Stimulated activated CD8-positive, alpha-beta memory T cell treated with anti-CD3 and anti-CD28 coated beads, Interleukin-4, amount 100 ng/mL, for 48 hours (primary cell): ENCODE measurements around the gene ATRIP.
A peak's percentile ranks its signal among the peaks of the same experiment; 100 is the strongest.
"Not testable (repeated sequence)": the region's sequence is repeated elsewhere in the genome, so short reads cannot be mapped to it uniquely, and the experiment has no call there.

ENCODE experiments used
- DNase-seq: peaks from one replicate; pipeline ENCODE4 v3.0.0-alpha.2; 2020

Gene ATRIP

DNA sequence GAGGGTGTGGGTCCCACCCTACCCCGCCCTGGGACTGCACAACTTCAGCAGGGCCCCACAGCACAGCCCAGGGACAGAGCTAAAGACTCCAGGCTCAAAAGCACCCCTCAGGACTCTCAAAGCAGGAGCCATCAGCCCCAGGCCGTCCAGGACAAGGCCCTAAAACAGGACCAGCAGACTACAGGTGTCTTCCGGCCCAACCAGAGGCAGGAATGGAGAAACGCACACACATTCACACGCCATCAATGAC, 26.1 kb downstream of the ATRIP start:
- no peak for DNase-seq

DNA sequence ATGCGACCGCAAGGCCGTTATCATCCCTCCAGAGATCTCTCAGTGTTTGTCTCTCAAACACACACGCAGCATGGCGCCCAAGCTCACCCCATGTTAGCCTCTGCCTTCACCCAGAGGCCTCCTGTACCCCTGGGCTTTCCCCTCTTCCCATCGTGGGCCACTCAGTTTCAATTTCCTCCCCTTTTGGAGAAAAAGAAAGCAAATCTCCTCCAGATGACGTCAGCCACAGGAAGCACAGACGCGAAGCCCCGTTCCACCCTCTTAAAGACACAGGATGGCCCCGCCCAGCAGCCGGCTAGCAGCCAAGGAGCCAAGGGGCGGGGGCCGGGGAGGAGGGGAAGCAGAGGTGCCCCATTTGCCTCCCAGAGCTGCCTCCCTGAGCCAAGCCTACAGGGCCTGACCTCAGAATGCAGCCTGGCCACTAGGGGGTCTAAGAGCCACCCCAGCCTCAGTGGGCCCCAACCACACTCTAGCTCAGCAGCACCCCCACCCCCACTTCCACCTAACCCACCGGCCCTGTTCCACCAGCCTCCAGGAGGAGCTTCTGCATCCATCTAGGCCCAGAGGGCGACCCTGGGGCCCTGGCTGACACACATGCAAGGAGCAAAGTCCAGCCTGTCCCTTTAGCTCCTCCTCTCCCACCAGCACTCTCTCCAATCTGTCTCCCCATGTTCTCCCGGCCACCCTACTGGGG, 26.5 kb downstream of the ATRIP start:
- DNase-seq, result peak; percentile 96

DNA sequence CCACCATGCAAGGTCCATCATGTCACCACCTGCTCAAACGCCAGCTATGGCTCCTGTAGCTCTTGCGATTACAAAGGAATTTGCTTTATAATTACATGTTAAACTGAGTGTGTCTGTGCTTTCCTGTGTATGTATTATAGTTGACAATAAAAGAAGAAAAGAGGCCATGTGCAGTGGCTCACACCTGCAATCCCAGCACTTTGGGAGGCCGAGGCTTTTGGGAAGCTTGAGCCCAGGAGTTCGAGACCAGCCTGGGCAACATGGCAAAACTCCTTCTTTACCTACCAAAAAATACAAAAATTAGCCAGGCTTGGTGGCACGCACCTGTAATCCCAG, 27.0 kb downstream of the ATRIP start:
- no peak for DNase-seq

DNA sequence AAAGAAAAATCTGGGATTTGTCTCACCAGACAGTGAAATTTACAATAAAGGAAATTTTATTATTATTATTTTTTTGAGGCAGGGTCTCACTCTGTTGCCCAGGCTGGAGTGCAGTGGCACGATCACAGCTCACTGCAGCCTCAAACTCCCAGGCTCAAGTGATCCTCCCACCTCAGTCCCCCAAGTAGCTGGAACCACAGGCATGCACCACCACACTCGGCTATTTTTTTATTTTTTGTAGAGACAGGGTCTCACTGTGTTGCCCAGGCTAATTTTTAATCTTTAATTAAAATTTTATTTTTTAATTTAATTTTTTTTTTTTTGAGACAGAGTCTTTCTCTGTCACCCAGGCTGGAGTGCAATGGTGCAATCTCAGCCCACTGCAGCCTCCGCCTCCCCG, 27.5 kb downstream of the ATRIP start:
- DNase-seq, result not testable (repeated sequence)

DNA sequence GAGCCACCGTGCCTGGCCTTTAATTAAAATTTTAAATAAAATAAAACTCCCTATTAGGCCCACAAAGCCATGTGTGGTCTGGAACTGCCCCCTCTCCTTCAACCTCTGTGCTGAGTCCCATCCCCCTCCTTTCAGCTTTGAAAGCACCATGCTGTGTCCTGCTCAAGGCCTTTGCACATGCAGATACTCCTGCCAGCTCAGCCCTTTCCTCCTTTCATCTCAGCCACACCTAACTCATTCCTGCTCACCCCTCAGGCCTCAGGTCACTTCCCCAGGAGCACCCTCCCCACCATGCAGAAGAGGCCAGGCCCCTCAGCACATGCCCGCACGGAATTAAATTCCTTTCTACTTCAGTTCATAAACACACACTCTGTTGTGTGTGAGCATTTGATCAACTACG, 28.1 kb downstream of the ATRIP start:
- DNase-seq, result no peak

DNA sequence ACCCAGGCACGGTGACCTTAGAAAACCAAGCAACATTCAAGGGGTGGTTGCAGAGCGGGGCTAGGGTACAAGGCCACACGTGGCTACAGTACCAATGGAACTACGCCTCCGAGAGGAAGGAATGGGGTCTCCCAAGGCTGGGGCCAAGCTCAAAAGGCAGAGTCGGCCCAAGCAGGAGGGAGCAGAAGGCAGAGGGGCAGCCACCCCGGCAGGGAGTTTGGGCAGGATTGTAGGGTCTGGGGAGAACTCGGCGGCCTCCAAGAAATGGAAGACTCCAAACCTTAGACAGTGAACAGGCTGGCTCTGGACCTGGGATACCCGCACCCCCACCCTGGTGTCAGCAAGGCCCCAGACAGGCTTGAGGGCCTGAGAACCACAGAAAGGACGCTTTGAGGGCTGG, 28.7 kb downstream of the ATRIP start:
- no peak for DNase-seq

DNA sequence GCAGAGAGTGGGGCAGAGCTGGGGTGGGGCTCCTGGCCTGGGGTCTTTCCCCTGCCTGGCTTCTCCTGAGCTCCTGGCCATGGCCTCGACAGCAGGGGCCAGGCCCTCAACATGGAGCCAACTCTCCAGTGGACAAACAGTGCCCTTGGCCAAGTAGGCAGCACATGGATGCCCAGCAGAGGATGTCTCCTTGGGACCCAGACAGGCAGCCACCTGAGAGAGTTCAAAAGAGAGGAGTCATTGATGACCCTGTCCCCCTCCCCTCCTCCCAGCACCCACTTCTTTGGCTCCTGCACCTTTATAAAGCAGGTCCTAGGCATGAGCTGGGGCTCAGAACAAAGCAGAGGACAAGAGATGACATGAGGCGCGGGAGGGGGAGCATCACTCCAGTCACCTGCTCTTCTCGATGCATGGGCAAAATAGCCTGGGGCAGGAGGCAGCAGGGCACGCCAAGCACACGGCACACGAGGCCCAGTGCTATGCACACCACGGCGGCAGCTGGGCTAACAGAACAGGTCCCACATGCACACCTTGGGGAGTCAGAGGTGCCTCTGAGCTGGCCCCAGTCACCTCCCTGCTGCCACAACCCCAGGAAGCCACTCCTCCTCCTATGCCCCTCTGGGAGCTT, 30.0 kb downstream of the ATRIP start:
- no peak for DNase-seq

DNA sequence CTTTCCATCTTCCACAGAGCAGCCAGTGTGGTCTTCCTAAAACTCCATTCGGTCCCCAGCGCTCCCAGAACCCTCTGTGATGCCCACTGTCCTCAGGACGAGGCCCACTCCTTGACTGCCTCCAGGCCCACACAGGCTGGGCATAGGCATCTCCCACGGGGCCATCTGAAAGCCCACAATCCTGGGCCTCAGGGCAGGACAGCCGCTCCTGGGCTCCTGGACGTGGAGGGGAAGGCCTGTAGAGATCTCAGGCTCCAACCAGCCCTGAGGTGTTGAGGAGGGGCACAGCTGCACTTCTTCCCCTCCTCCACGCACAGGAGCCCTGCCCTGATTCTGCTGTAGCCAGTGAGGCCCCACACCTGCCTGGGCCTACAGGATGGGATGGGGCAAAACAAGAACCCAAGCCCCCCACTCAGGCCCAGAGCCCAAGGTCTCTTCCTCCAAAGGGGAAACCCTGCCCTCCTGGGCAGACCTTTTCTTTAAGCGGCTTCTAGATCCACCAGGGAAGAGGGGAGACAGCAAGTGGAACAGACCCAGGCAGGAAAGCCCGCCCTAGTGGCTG, 31.5 kb downstream of the ATRIP start:
- DNase-seq, result no peak

DNA sequence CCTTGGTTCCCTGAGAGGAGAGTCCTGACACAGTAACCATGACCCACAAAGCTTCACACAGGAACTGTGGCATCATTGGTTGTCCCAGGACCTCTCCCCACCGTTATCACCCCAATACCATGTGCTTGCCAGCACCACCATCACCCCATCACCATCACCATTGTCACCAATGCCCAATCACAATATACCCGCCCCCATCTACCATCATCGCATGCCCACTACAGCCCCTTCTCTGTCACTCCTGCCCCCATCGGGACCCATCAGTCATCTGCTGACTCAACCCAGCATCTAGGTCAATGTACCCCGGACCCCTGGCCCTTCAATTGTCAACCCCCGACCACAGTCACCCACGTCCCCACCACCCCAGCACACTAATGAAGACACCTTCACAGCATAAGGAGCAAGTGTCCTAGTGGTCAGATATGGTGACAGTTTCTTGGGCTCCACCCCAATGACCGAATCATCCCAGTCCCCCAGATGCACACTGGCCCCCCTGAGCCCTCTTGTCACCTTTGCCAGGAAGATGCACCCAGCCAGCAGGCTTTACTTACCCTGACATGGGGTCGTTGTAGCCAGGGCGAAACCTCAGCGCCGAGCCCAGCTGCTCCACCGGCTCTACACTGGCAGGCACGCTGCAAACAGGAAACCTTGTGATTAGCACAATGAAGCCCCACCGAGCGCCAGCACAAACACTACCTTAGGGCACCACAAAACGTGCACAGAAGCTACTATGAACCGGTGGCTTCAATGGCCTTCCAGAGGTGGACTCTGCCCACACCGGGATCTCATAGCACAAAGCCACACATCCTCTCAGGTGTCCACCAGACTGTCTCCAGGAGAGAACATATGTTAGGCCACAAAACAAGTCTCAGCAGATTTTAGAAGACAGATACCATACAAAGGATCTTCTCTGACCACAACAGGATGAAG, 32.4 kb downstream of the ATRIP start:
- DNase-seq, result peak; percentile 66

DNA sequence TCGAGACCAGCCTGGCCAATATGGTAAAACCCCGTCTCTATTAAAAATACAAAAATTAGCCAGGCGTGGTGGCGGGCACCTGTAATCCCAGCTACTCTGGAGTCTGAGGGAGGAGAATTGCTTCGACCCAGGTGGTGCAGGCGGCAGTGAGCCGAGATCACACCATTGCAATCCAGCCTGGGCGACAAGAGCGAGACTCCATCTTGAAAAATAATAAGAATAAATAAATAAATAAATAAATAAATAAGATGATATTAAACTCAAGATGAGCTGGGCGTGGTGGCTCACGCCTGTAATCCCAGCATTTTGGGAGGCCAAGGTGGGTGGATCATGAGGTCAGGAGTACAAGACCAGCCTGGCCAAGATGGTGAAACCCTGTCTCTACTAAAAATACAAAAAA, 34.4 kb downstream of the ATRIP start:
- not testable (repeated sequence) for DNase-seq

DNA sequence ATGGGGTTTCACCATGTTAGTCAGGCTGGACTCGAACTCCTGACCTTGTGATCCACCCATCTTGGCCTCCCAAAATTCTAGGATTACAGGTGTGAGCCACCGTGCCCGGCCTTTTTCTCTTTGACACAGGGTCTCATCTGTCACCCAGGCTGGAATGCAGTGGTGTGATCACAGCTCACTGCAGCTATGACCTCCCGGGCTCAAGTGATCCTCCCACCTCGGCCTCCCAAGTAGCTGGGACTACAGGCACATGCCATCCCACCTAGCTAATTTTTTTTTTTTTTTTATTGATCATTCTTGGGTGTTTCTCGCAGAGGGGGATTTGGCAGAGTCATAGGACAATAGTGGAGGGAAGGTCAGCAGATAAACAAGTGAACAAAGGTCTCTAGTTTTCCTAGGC, 36.3 kb downstream of the ATRIP start:
- not testable (repeated sequence) for DNase-seq

DNA sequence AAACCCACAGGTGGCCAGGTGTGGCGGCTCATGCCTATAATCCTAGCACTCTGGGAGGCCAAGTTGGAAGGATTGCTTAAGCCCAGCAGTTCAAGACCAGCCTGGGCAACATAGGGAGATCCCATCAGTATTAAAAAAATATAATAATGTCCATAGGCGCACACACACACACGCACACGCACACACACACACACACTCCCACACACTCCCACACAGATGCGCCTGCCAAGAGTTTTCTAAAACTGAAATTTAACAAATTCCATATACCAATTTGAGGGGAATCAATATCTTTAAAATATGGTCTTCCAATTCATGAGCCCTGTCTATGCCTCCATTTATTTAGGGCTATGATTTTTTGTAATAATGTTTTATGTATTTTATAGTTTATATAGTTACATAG, 40.4 kb downstream of the ATRIP start:
- DNase-seq, result no peak

DNA sequence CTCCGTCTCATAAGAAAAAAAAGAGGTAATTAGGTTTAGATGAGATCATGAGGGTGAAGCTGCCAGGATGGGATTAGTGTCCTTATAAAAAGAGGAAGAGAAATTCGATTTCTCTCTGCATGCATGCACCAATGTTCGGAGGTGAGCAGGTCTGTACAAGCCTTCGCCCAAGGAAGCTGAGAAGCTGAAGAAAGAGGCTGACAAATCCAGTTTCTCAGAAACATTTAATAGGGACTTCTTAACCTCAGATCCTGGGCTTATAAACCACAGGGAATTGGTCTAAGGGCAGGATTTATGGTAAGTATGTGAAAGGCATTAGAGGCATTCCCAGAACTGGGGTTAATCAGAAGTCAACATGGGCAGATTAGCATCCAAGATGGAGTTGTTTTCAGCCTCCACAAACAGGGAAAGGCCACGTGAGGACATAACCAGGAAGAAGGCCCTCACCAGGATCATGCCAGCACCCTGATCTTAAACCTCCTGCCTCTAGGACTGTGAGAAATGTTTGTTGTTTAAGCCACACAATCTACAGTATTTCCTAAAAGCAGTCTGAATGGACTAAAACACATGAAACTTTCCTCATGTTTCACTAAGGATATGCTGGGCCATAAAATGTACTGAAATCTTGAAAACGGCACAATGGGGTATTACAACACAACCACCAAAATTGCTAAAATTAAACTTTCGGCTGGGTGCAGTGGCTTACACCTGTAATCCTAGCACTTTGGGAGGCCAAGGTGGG, 46.1 kb downstream of the ATRIP start:
- DNase-seq, result no peak

DNA sequence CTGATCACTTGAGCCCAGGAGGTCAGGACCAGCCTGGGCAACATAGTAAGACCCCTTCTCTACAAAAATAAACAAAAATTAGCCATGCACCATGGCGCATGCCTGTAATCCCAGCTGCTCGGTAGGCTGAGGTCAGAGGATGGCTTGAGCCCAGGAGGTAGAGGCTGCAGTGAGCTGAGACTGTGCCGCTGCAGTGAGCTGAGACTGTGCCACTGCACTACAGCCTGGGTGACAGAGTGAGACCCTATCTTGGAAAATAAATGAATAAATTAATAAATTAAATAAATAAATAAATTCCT, 46.6 kb downstream of the ATRIP start:
- no peak for DNase-seq

DNA sequence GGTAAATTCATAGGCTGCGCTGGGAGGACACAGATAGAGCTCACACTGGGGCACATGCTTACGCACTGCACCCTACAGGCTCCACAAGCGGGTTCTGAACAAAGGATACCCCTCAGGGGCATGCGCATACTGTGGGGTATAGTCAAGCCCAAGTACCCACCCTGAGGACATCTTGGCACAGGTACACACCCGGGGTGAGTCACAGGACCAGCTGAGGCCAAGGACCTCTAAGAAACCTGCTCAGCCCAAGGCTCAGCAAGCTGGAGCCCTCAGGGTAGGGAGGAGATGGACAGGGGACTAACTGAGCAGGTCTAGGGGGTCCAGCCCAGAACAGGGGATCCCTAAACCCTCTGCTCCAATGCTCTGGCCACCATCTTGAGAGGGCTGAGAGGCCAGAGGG, 54.1 kb downstream of the ATRIP start:
- no peak for DNase-seq

DNA sequence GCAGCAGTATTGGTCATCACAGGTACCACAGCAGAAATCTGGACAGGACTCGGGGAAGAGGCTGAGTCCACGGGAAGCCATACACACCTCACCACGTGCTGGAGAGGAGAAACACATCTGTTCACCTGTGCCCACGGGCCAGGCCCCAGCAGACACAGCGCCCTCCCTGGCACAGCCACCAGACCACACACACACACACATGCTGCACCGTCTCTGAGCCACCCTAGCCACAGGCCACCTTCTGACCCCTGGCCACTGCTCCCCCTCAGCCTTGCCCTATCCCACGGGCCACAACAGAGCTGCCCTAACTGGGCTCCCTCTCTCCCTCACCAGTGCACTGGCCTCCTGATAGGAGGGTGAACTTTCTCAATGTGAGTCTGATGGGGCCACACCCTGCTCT, 54.7 kb downstream of the ATRIP start:
- no peak for DNase-seq

DNA sequence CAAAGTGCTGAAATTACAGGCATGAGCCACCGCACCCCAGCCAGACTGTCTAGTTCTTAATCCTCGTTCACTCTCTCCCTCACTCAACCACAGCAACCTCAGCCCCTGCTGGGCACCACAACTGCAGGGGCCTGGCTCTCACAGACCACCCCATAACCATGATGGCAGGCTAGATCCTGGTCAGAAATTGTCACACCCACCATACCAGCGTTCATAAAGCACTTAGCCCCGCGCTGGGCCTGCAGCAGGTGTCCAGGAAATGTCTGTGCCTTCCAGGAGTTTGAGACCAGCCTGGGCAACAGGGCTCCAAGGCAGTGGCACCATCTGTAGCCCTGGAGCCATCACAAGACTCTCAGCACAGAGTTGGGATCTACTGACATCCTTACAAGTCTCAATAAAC, 55.6 kb downstream of the ATRIP start:
- DNase-seq, result no peak

DNA sequence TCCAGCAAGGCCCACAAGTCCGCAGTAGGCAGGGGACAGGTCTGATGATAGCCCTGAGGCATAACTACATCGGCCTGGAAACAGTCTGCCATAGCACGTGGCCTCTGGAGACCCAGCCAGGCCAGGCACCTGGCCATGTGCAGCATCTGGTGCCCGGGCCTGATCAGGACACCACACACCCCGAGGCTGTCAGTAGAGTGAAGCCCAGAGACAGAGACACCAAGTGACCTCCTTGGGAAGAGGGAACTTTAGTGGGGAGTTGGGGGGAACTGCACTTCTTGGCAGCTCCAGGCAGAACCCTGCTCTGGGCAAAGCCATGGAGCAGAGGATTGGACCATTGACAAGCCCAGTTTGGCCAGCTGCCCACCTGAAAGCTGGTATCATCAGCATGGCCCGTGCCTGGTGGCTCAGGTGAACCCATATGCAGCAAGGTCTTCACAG, 56.2 kb downstream of the ATRIP start:
- DNase-seq, result no peak

DNA sequence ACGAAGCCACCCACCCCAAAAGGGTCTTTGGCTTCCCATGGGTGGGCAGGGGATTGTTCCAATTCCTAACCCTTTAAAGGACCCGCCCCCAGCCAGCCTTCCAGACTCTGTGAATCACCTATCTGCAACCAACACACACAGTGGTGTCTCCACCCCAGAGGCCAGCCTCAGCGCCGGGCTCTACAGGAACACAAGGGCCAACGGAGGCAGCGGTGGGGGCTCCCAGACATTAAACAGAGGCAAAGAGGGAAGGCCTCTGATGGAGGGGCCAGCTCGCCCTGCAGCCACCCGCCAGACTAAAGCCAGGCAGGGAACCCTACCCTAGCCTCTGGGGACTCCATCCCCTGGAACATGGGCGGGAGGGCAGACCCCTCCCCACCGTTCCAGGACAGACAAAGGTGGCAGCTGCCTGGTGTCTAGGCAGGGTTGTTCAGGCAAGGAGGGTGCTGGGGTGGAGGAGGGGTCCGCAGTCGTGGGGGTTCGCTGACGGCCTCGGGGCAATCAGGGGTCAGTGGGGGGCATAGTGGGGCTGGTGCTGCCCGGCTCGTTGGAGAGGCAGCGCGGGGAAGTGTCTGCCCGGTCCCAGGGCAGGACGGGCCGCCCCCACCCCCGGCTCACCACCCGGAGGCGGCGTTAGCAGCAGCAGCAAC, 57.0 kb downstream of the ATRIP start:
- DNase-seq, result peak; percentile 41

DNA sequence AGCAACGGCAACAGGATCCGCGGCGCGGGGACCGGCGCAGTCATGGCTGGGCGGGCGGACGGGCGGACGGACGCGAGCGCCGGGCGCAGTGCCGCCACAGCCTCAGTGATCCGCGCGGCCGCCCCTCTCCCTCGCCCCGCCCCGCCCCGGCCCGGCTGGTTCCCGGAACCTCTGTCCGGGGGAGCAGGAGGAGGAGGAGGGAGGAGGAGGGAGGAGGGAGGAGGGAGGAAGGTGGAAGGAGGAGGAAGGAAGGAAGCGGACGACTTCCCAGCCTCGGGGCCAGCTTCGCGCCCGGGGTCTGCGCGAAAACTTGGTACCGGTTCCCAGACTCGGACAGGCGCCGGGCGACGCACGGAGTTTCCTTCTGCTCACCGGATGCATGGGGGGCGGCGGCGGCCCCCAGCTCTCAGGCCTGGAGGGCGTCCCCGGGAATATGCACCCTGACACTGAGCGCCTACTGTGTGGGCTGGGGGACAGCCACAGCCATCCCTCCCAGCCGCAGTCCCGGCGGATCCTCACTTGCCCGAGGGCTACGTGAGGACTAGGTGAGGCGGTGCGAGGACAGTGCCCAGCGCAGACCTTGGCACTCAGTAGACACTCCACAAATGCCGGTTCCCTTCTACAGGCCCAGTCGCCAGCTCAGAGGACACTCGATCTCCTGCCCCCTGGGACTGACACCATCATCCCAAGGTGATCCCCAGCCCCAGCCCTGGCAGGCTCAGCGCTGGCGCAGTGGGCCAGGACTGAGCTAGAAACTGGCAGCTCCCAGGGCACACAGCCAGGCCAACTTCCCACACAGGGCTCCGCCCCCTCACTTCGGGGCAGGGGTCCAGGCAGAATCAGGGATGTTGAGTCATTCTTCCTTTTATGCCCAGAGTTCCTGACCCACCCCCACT, 57.8 kb downstream of the ATRIP start, which contains the start of gene SHISA5:
Gene SHISA5, minus strand, starts transcription at position 124 of the 896 bp plus-strand sequence. Its CDS starts 80 bp downstream, at position 44.
- DNase-seq, result peak; percentile 74

DNA sequence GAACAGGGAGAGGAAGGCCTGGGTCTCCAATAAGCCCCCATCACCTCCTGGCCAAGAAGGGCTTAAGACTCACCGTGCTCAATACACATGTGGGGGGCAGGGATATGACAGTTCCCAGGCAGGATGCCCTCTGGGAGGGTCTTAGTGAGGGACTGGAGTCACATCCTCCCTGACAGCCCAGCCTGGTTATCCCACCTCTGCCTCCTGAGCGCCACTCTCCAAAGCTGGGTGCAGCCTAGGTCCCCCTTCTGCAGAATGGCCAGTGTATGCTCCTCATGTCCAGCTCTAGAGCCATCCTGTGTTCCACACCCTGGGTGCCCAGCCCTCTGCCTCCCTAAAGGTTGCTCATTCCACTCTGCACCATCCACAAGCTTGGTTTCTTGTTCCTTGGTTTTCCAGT, 58.6 kb downstream of the ATRIP start:
- DNase-seq, result no peak
